ENCODE measurements around the gene TTC28.

DNA sequence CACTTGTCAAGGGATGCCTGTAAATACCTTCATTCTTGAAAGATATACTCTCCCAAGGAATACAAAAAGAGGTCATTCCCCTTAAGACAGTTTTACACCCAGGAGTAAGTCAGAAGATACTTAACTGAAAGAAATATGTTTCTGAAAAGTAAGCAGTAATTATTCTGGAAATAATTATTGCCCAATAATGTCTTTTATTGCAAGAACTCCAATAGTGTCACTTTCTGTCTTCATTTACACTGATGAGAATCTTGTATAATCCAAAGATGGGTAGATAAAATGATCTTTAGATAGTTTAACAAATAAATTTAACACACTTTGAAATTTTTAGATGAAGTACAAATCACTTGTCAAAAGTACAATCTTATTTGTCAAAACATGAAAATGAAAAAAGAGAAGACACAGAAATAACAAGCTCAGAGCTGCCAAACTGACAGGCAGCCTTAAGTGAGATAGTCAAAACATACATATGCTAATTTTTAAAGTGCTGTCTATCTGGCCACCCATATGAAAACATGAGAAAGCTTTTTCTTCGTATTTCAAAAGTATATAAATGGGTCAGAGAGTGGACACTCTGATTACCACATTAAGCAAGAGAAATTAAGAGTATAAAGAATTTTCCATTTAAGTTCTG lies 225.1 kb downstream of the TTC28 start:
- TF ChIP-seq CTCF (IDR thresholded peaks at IDR 0.05; ENCODE audit: insufficient read depth, low read length, poor library complexity, severe bottlenecking) (no peak), EZH2phosphoT487 (conservative IDR thresholded peaks at IDR 0.05; ENCODE audit: low read length) (no peak)

Measured in SU-DHL-6 (cell line).